ENCODE results near the gene STN1.

GRCh38 chr10:103842605-103843004, 75.4 kb downstream of the STN1 start:
- TF ChIP-seq POLR2A (IDR thresholded peaks at IDR 0.05; ENCODE audit: low read depth, low read length) = no peak
- no peak for TF ChIP-seq POLR2AphosphoS5 (IDR thresholded peaks at IDR 0.05; ENCODE audit: low read depth, low read length)

Measured in GM12891 (cell line).